Measurements from ENCODE around the gene ARPC4.
A peak's percentile ranks its signal among the peaks of the same experiment; 100 is the strongest.
"Not testable (repeated sequence)": the region's sequence is repeated elsewhere in the genome, so short reads cannot be mapped to it uniquely, and the experiment has no call there.

Gene ARPC4

GRCh38 chr3:9770276-9770812, 22.5 kb upstream of the ARPC4 start:
- no peak for DNase-seq (ENCODE audit: low read depth)

- DNase-seq (ENCODE audit: low read depth): not testable (repeated sequence)
Measured at GRCh38 chr3:9771007-9771406, 21.9 kb upstream of the ARPC4 start.

- no peak for DNase-seq (ENCODE audit: low read depth)
Measured at GRCh38 chr3:9776896-9777693, 15.8 kb upstream of the ARPC4 start.

GRCh38 chr3:9777694-9778021, 15.2 kb upstream of the ARPC4 start:
- no peak for DNase-seq (ENCODE audit: low read depth)

- DNase-seq (ENCODE audit: low read depth): no peak
Measured at GRCh38 chr3:9778143-9779074, 14.5 kb upstream of the ARPC4 start.

GRCh38 chr3:9779075-9779593, 13.7 kb upstream of the ARPC4 start:
- no peak for DNase-seq (ENCODE audit: low read depth)

- peak; percentile 81 for DNase-seq (ENCODE audit: low read depth)
Measured at GRCh38 chr3:9779721-9780457, 13.0 kb upstream of the ARPC4 start.

GRCh38 chr3:9780458-9780812, 12.4 kb upstream of the ARPC4 start:
- DNase-seq (ENCODE audit: low read depth): no peak

- DNase-seq (ENCODE audit: low read depth): no peak
Measured at GRCh38 chr3:9780910-9781309, 12.0 kb upstream of the ARPC4 start.

- DNase-seq (ENCODE audit: low read depth): no peak
Measured at GRCh38 chr3:9781551-9781950, 11.3 kb upstream of the ARPC4 start.

- no peak for DNase-seq (ENCODE audit: low read depth)
Measured at GRCh38 chr3:9781978-9782603, 10.8 kb upstream of the ARPC4 start.

GRCh38 chr3:9782770-9783169, 10.1 kb upstream of the ARPC4 start:
- DNase-seq (ENCODE audit: low read depth): no peak

GRCh38 chr3:9783954-9784353, 8.9 kb upstream of the ARPC4 start:
- DNase-seq (ENCODE audit: low read depth): no peak

- no peak for DNase-seq (ENCODE audit: low read depth)
Measured at GRCh38 chr3:9784965-9785364, 7.9 kb upstream of the ARPC4 start.

GRCh38 chr3:9785602-9786001, 7.3 kb upstream of the ARPC4 start:
- no peak for DNase-seq (ENCODE audit: low read depth)

- no peak for DNase-seq (ENCODE audit: low read depth)
Measured at GRCh38 chr3:9786209-9786739, 6.6 kb upstream of the ARPC4 start.

- no peak for DNase-seq (ENCODE audit: low read depth)
Measured at GRCh38 chr3:9786825-9787669, 5.8 kb upstream of the ARPC4 start.

- no peak for DNase-seq (ENCODE audit: low read depth)
Measured at GRCh38 chr3:9787714-9788113, 5.2 kb upstream of the ARPC4 start.

GRCh38 chr3:9791127-9791526, 1.8 kb upstream of the ARPC4 start:
- no peak for DNase-seq (ENCODE audit: low read depth)

GRCh38 chr3:9791790-9792404, 985 bp upstream of the ARPC4 start:
- DNase-seq (ENCODE audit: low read depth): no peak

Measured in CMK (cell line).